Astrocyte (in vitro differentiated cells and primary cell): ENCODE measurements around the gene SUPT3H. TPM values are rescaled to one million over a fixed set of nuclear protein-coding genes. Genes with fewer than 3 reads are reported as not detected.

ENCODE experiments used
- DNase-seq: peaks from one replicate; pipeline ENCODE4 v3.0.0-alpha.2; 2010; ENCODE audit warnings: low read depth
- FAIRE-seq: peaks from 2 replicates; lab custom pipeline; 2011; peaks lifted over from hg19 to GRCh38; lab: Jason Lieb, UNC
- H2AFZ ChIP-seq: 2 replicates; pipeline ENCODE4 v1.6.0; 2012; ENCODE audit warnings: low read depth, low read length, inconsistent platforms
- H3K27ac ChIP-seq: 2 replicates; pipeline ENCODE4 v1.5.1; 2011; ENCODE audit warnings: low read depth, low read length, inconsistent platforms
- H3K27me3 ChIP-seq: 2 replicates; pipeline ENCODE4 v1.6.0; 2011; ENCODE audit warnings: low read length, inconsistent platforms; ENCODE audit not compliant: insufficient read depth
- H3K36me3 ChIP-seq: 2 replicates; pipeline ENCODE4 v1.5.1; 2011; ENCODE audit warnings: low read length, inconsistent platforms; ENCODE audit not compliant: insufficient read depth
- H3K4me1 ChIP-seq: 2 replicates; pipeline ENCODE4 v1.5.1; 2011; ENCODE audit warnings: low read length, inconsistent platforms; ENCODE audit not compliant: insufficient read depth
- H3K4me2 ChIP-seq: 2 replicates; pipeline ENCODE4 v1.6.0; 2012; ENCODE audit warnings: low read length, inconsistent platforms
- H3K4me3 ChIP-seq: 2 replicates; pipeline ENCODE4 v1.5.1; 2011; ENCODE audit warnings: low read depth, mild to moderate bottlenecking, low read length, inconsistent platforms; ENCODE audit not compliant: insufficient read depth
- H3K79me2 ChIP-seq: 2 replicates; pipeline ENCODE4 v1.6.0; 2012; ENCODE audit warnings: mild to moderate bottlenecking, low read length, inconsistent platforms; ENCODE audit not compliant: insufficient read depth
- H3K9ac ChIP-seq: 2 replicates; pipeline ENCODE4 v1.6.0; 2012; ENCODE audit warnings: mild to moderate bottlenecking, low read length, inconsistent platforms
- H3K9me3 ChIP-seq: 2 replicates; pipeline ENCODE4 v1.5.1; 2012; ENCODE audit warnings: low read depth, mild to moderate bottlenecking, low read length, inconsistent platforms; ENCODE audit not compliant: insufficient read depth
- H4K20me1 ChIP-seq: 2 replicates; pipeline ENCODE4 v1.6.0; 2012; ENCODE audit warnings: low read length, inconsistent platforms; ENCODE audit not compliant: insufficient read depth
- H3K27ac Mint-ChIP-seq: one replicate; pipeline ENCODE4 v1.8.0; 2021; ENCODE audit warnings: mild to moderate bottlenecking, mixed read lengths; ENCODE audit not compliant: unreplicated experiment
- H3K27me3 Mint-ChIP-seq: one replicate; pipeline ENCODE4 v1.8.0; 2021; ENCODE audit warnings: low read depth, mixed read lengths; ENCODE audit not compliant: unreplicated experiment
- H3K36me3 Mint-ChIP-seq: one replicate; pipeline ENCODE4 v1.8.0; 2021; ENCODE audit warnings: low read depth, mixed read lengths; ENCODE audit not compliant: unreplicated experiment
- H3K4me1 Mint-ChIP-seq: one replicate; pipeline ENCODE4 v1.8.0; 2021; ENCODE audit warnings: low read depth, mixed read lengths; ENCODE audit not compliant: unreplicated experiment
- H3K4me3 Mint-ChIP-seq: one replicate; pipeline ENCODE4 v1.8.0; 2021; ENCODE audit warnings: mild to moderate bottlenecking, moderate library complexity, mixed read lengths; ENCODE audit not compliant: unreplicated experiment
- H3K9me3 Mint-ChIP-seq: one replicate; pipeline ENCODE4 v1.8.0; 2021; ENCODE audit warnings: mild to moderate bottlenecking, mixed read lengths; ENCODE audit not compliant: unreplicated experiment
- CTCF ChIP-seq: IDR thresholded peaks from 2 replicates; pipeline ENCODE4 v1.5.1; 2011; ENCODE audit warnings: low read depth, mild to moderate bottlenecking, inconsistent platforms, low read length, moderate library complexity; ENCODE audit not compliant: insufficient read depth
- EZH2 ChIP-seq: IDR thresholded peaks from 2 replicates; pipeline ENCODE4 v1.6.1; 2012; ENCODE audit warnings: mild to moderate bottlenecking, low read length, inconsistent platforms; ENCODE audit not compliant: insufficient read depth
- total RNA-seq: library from RNA; stranded (reverse); gene quantifications from 2 replicates; pipeline ENCODE4 v1.2.1, GENCODE V29; 2021

SUPT3H gene
- total RNA-seq, 1 donor from 2014 or later: 12.4 TPM

DNA sequence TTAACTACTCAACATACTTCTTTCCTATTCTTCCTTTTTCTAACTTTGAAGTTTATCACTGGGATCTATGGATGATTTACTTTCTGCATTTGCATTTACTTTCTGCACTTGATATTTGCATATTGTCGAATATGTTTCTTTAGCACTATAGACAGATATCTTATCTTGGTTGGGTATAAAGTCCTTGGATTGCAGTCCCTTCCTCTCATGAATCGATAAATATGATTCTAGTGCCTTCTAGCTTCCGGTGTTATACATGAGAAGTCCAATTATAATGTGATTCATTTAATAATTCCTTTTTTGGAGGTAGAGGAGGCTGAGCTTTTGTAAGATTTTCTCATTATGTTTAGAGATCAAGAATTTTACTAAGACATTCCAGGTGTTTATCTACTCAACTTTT, 370.8 kb downstream of the SUPT3H start:
- no peak overlapping the region for H3K4me3 Mint-ChIP-seq
- FAIRE-seq (no peak), DNase-seq (no peak)
- Histone ChIP-seq H3K4me1 (no peaks in the 10 kb centered on the region), H3K4me3 (no peak overlapping the region), H3K9me3 (no peaks in the 10 kb centered on the region), H3K36me3 (no peaks in the 10 kb centered on the region), H3K27me3 (no peaks in the 10 kb centered on the region), H3K27ac (no peak overlapping the region), H4K20me1 (no peaks in the 10 kb centered on the region), H3K79me2 (no peaks in the 10 kb centered on the region), H2AFZ (no peak overlapping the region), H3K9ac (no peak overlapping the region), H3K4me2 (no peak overlapping the region)
- H3K36me3 Mint-ChIP-seq: peaks cover under 1% of the 10 kb centered on the region
- no peaks in the 10 kb centered on the region for H3K9me3 Mint-ChIP-seq
- TF ChIP-seq CTCF (no peak), EZH2 (no peak)
- no peaks in the 10 kb centered on the region for H3K4me1 Mint-ChIP-seq
- no peak overlapping the region for H3K27ac Mint-ChIP-seq
- H3K27me3 Mint-ChIP-seq: no peaks in the 10 kb centered on the region

GRCh38 chr6:45003961-45004360, 373.8 kb downstream of the SUPT3H start:
- DNase-seq: no peak
- no peaks in the 10 kb centered on the region for H3K9me3 Mint-ChIP-seq
- Histone ChIP-seq H3K4me3 (no peak overlapping the region), H3K9me3 (no peaks in the 10 kb centered on the region), H4K20me1 (no peaks in the 10 kb centered on the region), H3K27ac (no peak overlapping the region), H3K27me3 (no peaks in the 10 kb centered on the region), H3K4me1 (no peaks in the 10 kb centered on the region), H3K36me3 (no peaks in the 10 kb centered on the region), H3K9ac (no peak overlapping the region), H3K79me2 (no peaks in the 10 kb centered on the region), H3K4me2 (no peak overlapping the region), H2AFZ (no peak overlapping the region)
- H3K27me3 Mint-ChIP-seq: no peaks in the 10 kb centered on the region
- no peak for TF ChIP-seq CTCF
- TF ChIP-seq EZH2: no peak
- no peak for FAIRE-seq
- no peaks in the 10 kb centered on the region for H3K36me3 Mint-ChIP-seq
- H3K4me3 Mint-ChIP-seq: no peak overlapping the region
- peaks cover 3% of the 10 kb centered on the region for H3K4me1 Mint-ChIP-seq
- H3K27ac Mint-ChIP-seq: no peak overlapping the region

DNA sequence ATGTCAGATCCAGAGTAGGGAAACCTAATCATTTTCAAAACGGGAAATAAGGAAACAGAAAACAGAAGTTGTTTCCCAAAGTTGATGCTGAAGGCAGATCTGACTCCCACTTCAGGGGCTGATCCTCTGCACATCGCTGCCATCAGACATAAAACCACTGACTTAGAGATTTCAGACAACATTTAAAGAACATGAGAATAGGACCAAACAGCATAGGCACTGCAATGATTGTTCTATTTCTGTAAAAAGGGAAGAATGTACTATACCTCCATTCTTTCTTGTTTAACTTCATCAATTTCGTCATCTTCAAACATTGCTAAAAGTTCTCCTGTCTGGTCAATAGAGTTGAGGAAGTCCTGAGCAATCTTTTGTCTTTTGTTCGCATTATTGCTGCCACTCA, 374.3 kb downstream of the SUPT3H start:
- Mint-ChIP-seq H3K27ac (no peak overlapping the region), H3K9me3 (no peaks in the 10 kb centered on the region), H3K4me1 (peaks cover 3% of the 10 kb centered on the region), H3K36me3 (no peaks in the 10 kb centered on the region), H3K4me3 (no peak overlapping the region), H3K27me3 (no peaks in the 10 kb centered on the region)
- FAIRE-seq: no peak
- Histone ChIP-seq H2AFZ (no peak overlapping the region), H3K27ac (no peak overlapping the region), H4K20me1 (no peaks in the 10 kb centered on the region), H3K9ac (no peak overlapping the region), H3K9me3 (no peaks in the 10 kb centered on the region), H3K27me3 (no peaks in the 10 kb centered on the region), H3K4me2 (no peak overlapping the region), H3K79me2 (no peaks in the 10 kb centered on the region), H3K4me3 (no peak overlapping the region), H3K36me3 (no peaks in the 10 kb centered on the region), H3K4me1 (no peaks in the 10 kb centered on the region)
- TF ChIP-seq CTCF (no peak), EZH2 (no peak)
- DNase-seq: no peak
